Adrenal gland (tissue), 12 donors: ENCODE measurements around the gene CYLC2. TPM values are rescaled to one million over a fixed set of nuclear protein-coding genes. Genes with fewer than 3 reads are reported as not detected.

Experiments
- DNase-seq, 7 donors: peaks; one replicate each; pipeline ENCODE4 v3.0.0-alpha.2; 2019 to 2020
- H3K27ac ChIP-seq, 5 donors: fragments of 200-600 bp; sonication (generic) in 4 of 5; 1 replicate in 3 of 5; 2 replicates in 2 of 5; pipeline versions ENCODE4 v1.5.1 to v1.8.0; 2016 to 2020; ENCODE audit warnings: mild to moderate bottlenecking in 1 of 5
- H3K27me3 ChIP-seq: fragments of 200-600 bp; 2 replicates; pipeline ENCODE4 v1.8.0; 2021
- H3K36me3 ChIP-seq, 2 donors: fragments of 200-600 bp; replicated peaks in 1 of 2; 1 replicate in 1 of 2; 2 replicates in 1 of 2; pipeline versions ENCODE4 v1.5.1 to v1.8.0; 2018 to 2022
- H3K4me1 ChIP-seq, 2 donors: fragments of 200-600 bp; replicated peaks in 1 of 2; 1 replicate in 1 of 2; 2 replicates in 1 of 2; pipeline versions ENCODE4 v1.5.1 to v1.8.0; 2018 to 2021
- H3K4me3 ChIP-seq, 4 donors: fragments of 200-600 bp; sonication (generic) in 3 of 4; one replicate each; pipeline ENCODE4 v1.5.1; 2016 to 2018
- H3K9me3 ChIP-seq, 3 donors: fragments of 200-600 bp; sonication (generic) in 1 of 3; replicated peaks in 1 of 3; 1 replicate in 2 of 3; 2 replicates in 1 of 3; pipeline versions ENCODE4 v1.5.1 to v1.8.0; 2016 to 2021
- CTCF ChIP-seq, 6 experiments: fragments of 450-650 bp in 4 of 6; fragments of 200-600 bp in 2 of 6; sonication (generic) in 1 of 6; IDR thresholded peaks; 1 replicate in 5 of 6; 2 replicates in 1 of 6; pipeline versions ENCODE4 v1.5.1 to v1.8.0; 2016 to 2021; ENCODE audit warnings: antibody characterized with exemption in 6 of 6, mild to moderate bottlenecking in 2 of 6, moderate library complexity in 1 of 6
- POLR2A ChIP-seq, 2 donors: fragments of 450-650 bp; IDR thresholded peaks; one replicate each; pipeline ENCODE4 v1.6.1; 2017; ENCODE audit warnings: antibody characterized with exemption in 2 of 2, mild to moderate bottlenecking in 2 of 2, moderate library complexity in 1 of 2
- WGBS, 4 donors: extraction: QIAGEN DNeasy Blood & Tissue Kit in 2 of 4; methylation state at CpG; one replicate each; pipeline versions ENCODE4 v1.1.5 to v1.1.7; 2013 to 2017; 5-methylcytosine and 5-hydroxymethylcytosine counted together
- intact Hi-C, 2 donors: fragments of 100-400 bp; cut with DNase I; formaldehyde crosslinking; loops; one replicate each; pipeline versions ENCODE4 v1.14.1 to v1.15.0; 2022 to 2023
- polyA plus RNA-seq, 3 donors: library from polyadenylated mRNA; stranded (reverse); fragments of 200-250 nt in 2 of 3; fragments of 350-450 nt in 1 of 3; fragmentation: Illumina TruSeq in 1 of 3; extraction: RNeasy Lipid Tissue Mini Kit (QIAGEN cat#74804) in 1 of 3; gene quantifications; one replicate each; pipeline ENCODE4 v1.2.3, GENCODE V29; 2013 to 2014
- small RNA-seq, 2 donors: library from RNA; depleted of rRNA; stranded (forward); fragments of <200 nt; gene quantifications; one replicate each; pipeline ENCODE3, GENCODE V24; 2016
- total RNA-seq, 9 donors: library from RNA; depleted of rRNA in 4 of 9; stranded (reverse); fragments of >200 nt in 4 of 9; fragments of 120-200 nt in 1 of 9; fragmentation: NEBNext Ultra II Directional in 1 of 9; extraction: Animal tissue kit (Norgen Biotek cat#: 25700) in 1 of 9; gene quantifications; one replicate each; pipeline versions ENCODE4 v1.1.0 to v1.2.4, GENCODE V29; 2013 to 2023
- donor health status: healthy with polysubstance abuse.
- donor health status: Bipolar disorder and iron deficiency.
- donor health status: DM: yes; HTN: yes; CAD: no.
- donor health status: DM: no; HTN: no; CAD: no.
- donor health status: DM: no; HTN: no; CAD: no.
- donor health status: DM: yes; HTN: yes; CAD: no.

CYLC2 gene
- total and polyA plus RNA-seq, 12 donors: not detected

DNA sequence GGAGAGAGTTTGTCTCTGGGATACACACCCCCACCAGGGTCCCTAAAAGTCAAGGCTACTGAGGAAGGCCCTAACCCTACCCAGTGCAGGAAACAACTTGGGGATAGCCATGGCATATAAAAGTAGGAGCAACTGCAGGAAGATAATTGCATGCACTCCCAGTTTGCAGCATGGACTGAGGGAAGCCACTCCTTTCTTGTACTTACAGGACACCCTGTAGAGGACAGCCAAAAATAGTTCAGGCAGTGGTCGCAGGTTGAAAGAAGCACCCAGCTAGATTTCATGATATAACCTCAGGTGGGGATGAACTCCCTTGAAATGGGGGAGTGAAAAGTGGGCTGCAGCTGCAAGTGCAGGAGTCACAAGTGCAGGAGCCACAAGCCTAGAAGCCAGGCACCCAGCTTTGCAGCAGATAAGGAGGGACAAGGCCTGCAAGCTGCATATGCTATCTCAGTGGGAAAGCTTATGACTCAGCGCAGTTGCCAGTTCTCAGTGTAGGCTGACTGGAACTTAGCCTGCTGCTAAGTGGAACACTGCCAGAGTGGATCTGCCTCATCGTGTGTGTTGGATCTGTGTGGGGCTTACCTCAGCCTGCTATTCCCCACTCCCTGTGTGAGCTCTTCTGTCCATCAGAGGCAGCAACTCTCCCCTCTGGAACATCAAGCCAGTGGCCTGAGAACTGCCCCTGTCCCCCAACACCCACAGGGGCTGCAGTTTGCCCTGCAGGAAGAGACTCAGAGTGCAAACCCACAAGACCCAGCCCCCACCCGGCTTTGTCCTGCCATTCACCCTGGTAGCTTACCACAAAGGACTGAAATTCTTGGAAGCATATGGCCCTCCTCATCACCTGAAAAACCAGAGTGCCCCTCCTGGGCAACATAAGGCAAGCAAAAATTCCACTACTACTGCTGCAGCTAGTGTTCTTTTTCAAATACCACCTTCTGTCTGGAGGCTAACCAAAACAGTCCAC is 42.7 kb downstream of the CYLC2 start:
- intact Hi-C loops: no loop called here
- TF ChIP-seq CTCF (IDR thresholded peaks at IDR 0.05): no peak
- TF ChIP-seq POLR2A (IDR thresholded peaks at IDR 0.05): no peak
- Histone ChIP-seq H3K4me3 (no peak overlapping the region), H3K27me3 (no peaks in the 10 kb centered on the region), H3K27ac (no peak overlapping the region), H3K36me3 (no peaks in the 10 kb centered on the region), H3K9me3 (no peaks in the 10 kb centered on the region), H3K4me1 (no peaks in the 10 kb centered on the region)
- WGBS, 4 donors: 62 to 95% (median 68%) methylated on average over 4 of the region's 4 CpGs
- DNase-seq: no peak

GRCh38 chr9:103041961-103042360 is 46.8 kb downstream of the CYLC2 start:
- Histone ChIP-seq H3K36me3 (no peaks in the 10 kb centered on the region), H3K4me1 (no peaks in the 10 kb centered on the region), H3K9me3 (no peaks in the 10 kb centered on the region), H3K4me3 (no peak overlapping the region), H3K27me3 (no peaks in the 10 kb centered on the region), H3K27ac (no peak overlapping the region)
- WGBS, 4 donors: 66 to 75% (median 71%) methylated on average over 3 of the region's 3 CpGs
- TF ChIP-seq POLR2A (IDR thresholded peaks at IDR 0.05) (no peak), CTCF (IDR thresholded peaks at IDR 0.05) (no peak)
- intact Hi-C loops: no loop called here
- DNase-seq: no peak

Small RNA genes lying within 50 kb of the gene (small RNA-seq; reads per million reads assigned to genes)
- gene AL589823.1: 0 reads per million in 2 donors
